BE2C (cell line): ENCODE results near the gene OXCT1.
"Not testable (repeated sequence)": the region's sequence is repeated elsewhere in the genome, so short reads cannot be mapped to it uniquely, and the experiment has no call there.

Source experiments
- DNase-seq: peaks from one replicate; pipeline ENCODE4 v3.0.0-alpha.2; 2020
- H3K27me3 ChIP-seq: fragments of 250-450 bp; sonication (Bioruptor Pico); 2 replicates; pipeline ENCODE4 v1.5.1; 2020; ENCODE audit warnings: mild to moderate bottlenecking
- H3K36me3 ChIP-seq: fragments of 250-450 bp; sonication (Bioruptor Pico); 2 replicates; pipeline ENCODE4 v1.5.1; 2020; ENCODE audit warnings: mild to moderate bottlenecking
- H3K4me1 ChIP-seq: fragments of 250-450 bp; sonication (Bioruptor Pico); 2 replicates; pipeline ENCODE4 v1.5.1; 2020
- H3K4me3 ChIP-seq: 2 replicates; pipeline ENCODE4 v1.5.1; 2011; ENCODE audit warnings: low read depth, low read length
- H3K9me3 ChIP-seq: fragments of 250-450 bp; sonication (Bioruptor Pico); 2 replicates; pipeline ENCODE4 v1.5.1; 2020
- CTCF ChIP-seq: IDR thresholded peaks from 2 replicates; pipeline ENCODE4 v1.5.1; 2012; ENCODE audit warnings: mild to moderate bottlenecking, low read depth, low read length

Gene OXCT1

GRCh38 chr5:41728281-41728680 is 141.9 kb downstream of the OXCT1 start:
- Histone ChIP-seq H3K4me1 (peaks cover 7% of the 10 kb centered on the region), H3K36me3 (no peaks in the 10 kb centered on the region), H3K27me3 (no peaks in the 10 kb centered on the region), H3K4me3 (no peak overlapping the region), H3K9me3 (no peaks in the 10 kb centered on the region)
- no peak for DNase-seq
- no peak for TF ChIP-seq CTCF

GRCh38 chr5:41722359-41722950 is 147.8 kb downstream of the OXCT1 start:
- DNase-seq, result no peak

GRCh38 chr5:41721516-41721915 is 148.7 kb downstream of the OXCT1 start:
- Histone ChIP-seq H3K36me3 (no peaks in the 10 kb centered on the region), H3K4me3 (no peak overlapping the region), H3K9me3 (no peaks in the 10 kb centered on the region; the same call in 1 of the 2 replicates), H3K4me1 (peaks cover 3% of the 10 kb centered on the region; the same call in 1 of the 2 replicates), H3K27me3 (no peaks in the 10 kb centered on the region)
- no peak for DNase-seq
- TF ChIP-seq CTCF, result no peak

More at GRCh38 chr5:41722359-41722950, 147.8 kb downstream of the OXCT1 start:
- Histone ChIP-seq H3K4me3 (no peak overlapping the region), H3K36me3 (no peaks in the 10 kb centered on the region), H3K4me1 (peaks cover 7% of the 10 kb centered on the region), H3K27me3 (no peaks in the 10 kb centered on the region), H3K9me3 (no peaks in the 10 kb centered on the region)
- TF ChIP-seq CTCF, result peak; percentile 51

DNA sequence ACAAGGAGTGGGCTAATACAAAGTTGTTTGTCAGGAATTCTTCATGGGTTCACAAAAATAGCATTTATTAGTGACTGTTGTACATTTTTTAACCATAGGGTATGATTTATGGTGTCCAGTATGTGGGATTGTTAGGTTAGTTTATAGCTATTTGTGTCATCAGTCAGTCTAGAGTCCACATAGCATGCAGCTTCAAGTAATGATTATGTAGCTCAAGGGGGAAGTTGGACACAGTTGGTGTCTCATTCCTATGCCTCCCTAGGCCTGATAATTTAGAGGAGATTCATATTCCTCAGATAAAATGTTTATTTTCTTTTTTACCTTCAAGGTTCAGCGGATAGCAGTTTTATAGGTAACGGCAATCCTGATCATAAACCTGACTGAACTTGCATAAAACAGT is 153.8 kb downstream of the OXCT1 start:
- Histone ChIP-seq H3K27me3 (no peaks in the 10 kb centered on the region), H3K9me3 (no peaks in the 10 kb centered on the region; the same call in 1 of the 2 replicates), H3K36me3 (no peaks in the 10 kb centered on the region), H3K4me1 (peaks cover under 1% of the 10 kb centered on the region; the same call in 1 of the 2 replicates), H3K4me3 (no peak overlapping the region)
- no peak for TF ChIP-seq CTCF
- DNase-seq, result no peak

DNA sequence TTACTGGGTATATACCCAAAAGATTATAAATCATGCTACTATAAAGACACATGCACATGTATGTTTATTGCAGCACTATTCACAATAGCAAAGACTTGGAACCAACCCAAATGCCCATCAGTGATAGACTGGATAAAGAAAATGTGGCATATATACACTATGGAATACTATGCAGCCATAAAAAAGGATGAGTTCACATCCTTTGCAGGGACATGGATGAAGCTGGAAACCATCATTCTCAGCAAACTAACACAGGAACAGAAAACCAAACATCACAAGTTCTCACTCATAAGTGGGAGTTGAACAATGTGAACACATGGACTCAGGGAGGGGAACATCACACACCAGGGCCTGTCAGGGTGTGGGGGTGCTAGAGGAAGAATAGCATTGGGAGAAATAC is 155.8 kb downstream of the OXCT1 start:
- H3K36me3 ChIP-seq, H3K4me3 ChIP-seq, DNase-seq, H3K4me1 ChIP-seq, H3K27me3 ChIP-seq, H3K9me3 ChIP-seq: not testable (repeated sequence)

GRCh38 chr5:41708604-41708940 is 161.7 kb downstream of the OXCT1 start:
- no peak for DNase-seq
- Histone ChIP-seq H3K9me3 (no peaks in the 10 kb centered on the region), H3K27me3 (no peaks in the 10 kb centered on the region), H3K36me3 (no peaks in the 10 kb centered on the region), H3K4me1 (no peaks in the 10 kb centered on the region), H3K4me3 (no peak overlapping the region)
- TF ChIP-seq CTCF, result no peak
